ENCODE results near the gene ALG11.

Gene ALG11

GRCh38 chr13:51997641-51998330 is 14.4 kb upstream of the ALG11 start:
- Histone ChIP-seq H3K9ac (ENCODE audit: low read length in 2 of 2) (no peak overlapping the region), H3K4me3 (ENCODE audit: low read length in 2 of 2) (no peak overlapping the region), H3K9me3 (ENCODE audit: control insufficient read depth in 2 of 2, low read length in 2 of 2) (no peaks in the 10 kb centered on the region), H3K4me1 (ENCODE audit: control insufficient read depth, insufficient read depth, low read length) (peaks cover 34% of the 10 kb centered on the region), H3K27ac (ENCODE audit: low read length) (no peak overlapping the region), H3K36me3 (ENCODE audit: control insufficient read depth in 2 of 2, insufficient read depth in 2 of 2, low read length in 2 of 2) (no peaks in the 10 kb centered on the region), H3K27me3 (ENCODE audit: control insufficient read depth in 1 of 2, insufficient read depth in 2 of 2, low read length in 2 of 2) (no peaks in the 10 kb centered on the region)

GRCh38 chr13:51998723-51999509 is 13.3 kb upstream of the ALG11 start:
- Histone ChIP-seq H3K9ac (ENCODE audit: low read length in 2 of 2) (no peak overlapping the region), H3K4me1 (ENCODE audit: control insufficient read depth, insufficient read depth, low read length) (peaks cover 34% of the 10 kb centered on the region), H3K36me3 (ENCODE audit: control insufficient read depth in 2 of 2, insufficient read depth in 2 of 2, low read length in 2 of 2) (no peaks in the 10 kb centered on the region), H3K27me3 (ENCODE audit: control insufficient read depth in 1 of 2, insufficient read depth in 2 of 2, low read length in 2 of 2) (no peaks in the 10 kb centered on the region), H3K27ac (ENCODE audit: low read length) (no peak overlapping the region), H3K4me3 (ENCODE audit: low read length in 2 of 2) (peak overlapping the region; percentile 40 to 61), H3K9me3 (ENCODE audit: control insufficient read depth in 2 of 2, low read length in 2 of 2) (no peaks in the 10 kb centered on the region)

- Histone ChIP-seq H3K27ac (ENCODE audit: low read length) (no peak overlapping the region), H3K36me3 (ENCODE audit: control insufficient read depth in 2 of 2, insufficient read depth in 2 of 2, low read length in 2 of 2) (no peaks in the 10 kb centered on the region), H3K4me3 (ENCODE audit: low read length in 2 of 2) (peak overlapping the region; percentile 40 to 61)
Measured at GRCh38 chr13:51999510-51999911, 12.7 kb upstream of the ALG11 start.

GRCh38 chr13:51999921-52000320 is 12.3 kb upstream of the ALG11 start:
- peak overlapping the region in 1 of 2 donors; percentile 13 for H3K9ac ChIP-seq (ENCODE audit: low read length in 2 of 2)
- no peak overlapping the region for H3K27ac ChIP-seq (ENCODE audit: low read length)
- H3K27me3 ChIP-seq (ENCODE audit: control insufficient read depth in 1 of 2, insufficient read depth in 2 of 2, low read length in 2 of 2), result no peaks in the 10 kb centered on the region
- H3K9me3 ChIP-seq (ENCODE audit: control insufficient read depth in 2 of 2, low read length in 2 of 2), result no peaks in the 10 kb centered on the region
- peak overlapping the region; percentile 40 to 61 for H3K4me3 ChIP-seq (ENCODE audit: low read length in 2 of 2)
- peaks cover 34% of the 10 kb centered on the region for H3K4me1 ChIP-seq (ENCODE audit: control insufficient read depth, insufficient read depth, low read length)
- no peaks in the 10 kb centered on the region for H3K36me3 ChIP-seq (ENCODE audit: control insufficient read depth in 2 of 2, insufficient read depth in 2 of 2, low read length in 2 of 2)

More at GRCh38 chr13:51999510-51999911, 12.7 kb upstream of the ALG11 start:
- Histone ChIP-seq H3K9me3 (ENCODE audit: control insufficient read depth in 2 of 2, low read length in 2 of 2) (no peaks in the 10 kb centered on the region), H3K9ac (ENCODE audit: low read length in 2 of 2) (peak overlapping the region in 1 of 2 donors; percentile 13), H3K27me3 (ENCODE audit: control insufficient read depth in 1 of 2, insufficient read depth in 2 of 2, low read length in 2 of 2) (no peaks in the 10 kb centered on the region), H3K4me1 (ENCODE audit: control insufficient read depth, insufficient read depth, low read length) (peaks cover 34% of the 10 kb centered on the region)

- Histone ChIP-seq H3K4me3 (ENCODE audit: low read length in 2 of 2) (no peak overlapping the region), H3K27ac (ENCODE audit: low read length) (no peak overlapping the region), H3K9me3 (ENCODE audit: control insufficient read depth in 2 of 2, low read length in 2 of 2) (no peaks in the 10 kb centered on the region), H3K9ac (ENCODE audit: low read length in 2 of 2) (no peak overlapping the region), H3K27me3 (ENCODE audit: control insufficient read depth in 1 of 2, insufficient read depth in 2 of 2, low read length in 2 of 2) (no peaks in the 10 kb centered on the region), H3K36me3 (ENCODE audit: control insufficient read depth in 2 of 2, insufficient read depth in 2 of 2, low read length in 2 of 2) (no peaks in the 10 kb centered on the region), H3K4me1 (ENCODE audit: control insufficient read depth, insufficient read depth, low read length) (peaks cover 23% of the 10 kb centered on the region)
Measured at GRCh38 chr13:52001120-52001731, 11.0 kb upstream of the ALG11 start.

- Histone ChIP-seq H3K27ac (ENCODE audit: low read length) (no peak overlapping the region), H3K27me3 (ENCODE audit: control insufficient read depth in 1 of 2, insufficient read depth in 2 of 2, low read length in 2 of 2) (no peaks in the 10 kb centered on the region), H3K4me3 (ENCODE audit: low read length in 2 of 2) (no peak overlapping the region), H3K9ac (ENCODE audit: low read length in 2 of 2) (no peak overlapping the region), H3K4me1 (ENCODE audit: control insufficient read depth, insufficient read depth, low read length) (peaks cover 16% of the 10 kb centered on the region), H3K9me3 (ENCODE audit: control insufficient read depth in 2 of 2, low read length in 2 of 2) (no peaks in the 10 kb centered on the region), H3K36me3 (ENCODE audit: control insufficient read depth in 2 of 2, insufficient read depth in 2 of 2, low read length in 2 of 2) (no peaks in the 10 kb centered on the region)
Measured at GRCh38 chr13:52002361-52002760, 9.8 kb upstream of the ALG11 start.

- H3K9ac ChIP-seq (ENCODE audit: low read length in 2 of 2), result no peak overlapping the region
- no peaks in the 10 kb centered on the region for H3K9me3 ChIP-seq (ENCODE audit: control insufficient read depth in 2 of 2, low read length in 2 of 2)
- H3K4me3 ChIP-seq (ENCODE audit: low read length in 2 of 2), result no peak overlapping the region
- no peaks in the 10 kb centered on the region for H3K27me3 ChIP-seq (ENCODE audit: control insufficient read depth in 1 of 2, insufficient read depth in 2 of 2, low read length in 2 of 2)
- no peak overlapping the region for H3K27ac ChIP-seq (ENCODE audit: low read length)
- no peaks in the 10 kb centered on the region for H3K36me3 ChIP-seq (ENCODE audit: control insufficient read depth in 2 of 2, insufficient read depth in 2 of 2, low read length in 2 of 2)
- H3K4me1 ChIP-seq (ENCODE audit: control insufficient read depth, insufficient read depth, low read length), result peaks cover 16% of the 10 kb centered on the region
Measured at GRCh38 chr13:52003541-52003940, 8.7 kb upstream of the ALG11 start.

- no peak overlapping the region for H3K4me3 ChIP-seq (ENCODE audit: low read length in 2 of 2)
- H3K27ac ChIP-seq (ENCODE audit: low read length), result no peak overlapping the region
- H3K4me1 ChIP-seq (ENCODE audit: control insufficient read depth, insufficient read depth, low read length), result peaks cover 7% of the 10 kb centered on the region
- H3K9ac ChIP-seq (ENCODE audit: low read length in 2 of 2), result no peak overlapping the region
- no peaks in the 10 kb centered on the region for H3K27me3 ChIP-seq (ENCODE audit: control insufficient read depth in 1 of 2, insufficient read depth in 2 of 2, low read length in 2 of 2)
- H3K36me3 ChIP-seq (ENCODE audit: control insufficient read depth in 2 of 2, insufficient read depth in 2 of 2, low read length in 2 of 2), result no peaks in the 10 kb centered on the region
- H3K9me3 ChIP-seq (ENCODE audit: control insufficient read depth in 2 of 2, low read length in 2 of 2), result no peaks in the 10 kb centered on the region
Measured at GRCh38 chr13:52004511-52005170, 7.6 kb upstream of the ALG11 start.

GRCh38 chr13:52005841-52006522 is 6.2 kb upstream of the ALG11 start:
- Histone ChIP-seq H3K36me3 (ENCODE audit: control insufficient read depth in 2 of 2, insufficient read depth in 2 of 2, low read length in 2 of 2) (no peaks in the 10 kb centered on the region), H3K4me3 (ENCODE audit: low read length in 2 of 2) (no peak overlapping the region), H3K9ac (ENCODE audit: low read length in 2 of 2) (no peak overlapping the region), H3K27me3 (ENCODE audit: control insufficient read depth in 1 of 2, insufficient read depth in 2 of 2, low read length in 2 of 2) (no peaks in the 10 kb centered on the region), H3K9me3 (ENCODE audit: control insufficient read depth in 2 of 2, low read length in 2 of 2) (no peaks in the 10 kb centered on the region), H3K4me1 (ENCODE audit: control insufficient read depth, insufficient read depth, low read length) (peaks cover 3% of the 10 kb centered on the region), H3K27ac (ENCODE audit: low read length) (no peak overlapping the region)

Data from stomach smooth muscle (tissue), 2 donors.